NCI-H446 (cell line): ENCODE measurements around the gene TCF12.

Source experiments
- DNase-seq, 2 experiments: peaks; one replicate each; lab custom pipeline; 2025; lab: John Stamatoyannopoulos, UW

The TCF12 gene

GRCh38 chr15:57339321-57339720, 420.9 kb downstream of the TCF12 start:
- no peak for DNase-seq
